Right lobe of liver (tissue), 6 donors: ENCODE data around the gene PTPRK. TPM values are rescaled to one million over a fixed set of nuclear protein-coding genes. Genes with fewer than 3 reads are reported as not detected.

ENCODE experiments used
- ATAC-seq, 4 donors: fragments of 200-7000 bp; cut with Tn5 transposase; one replicate each; pipeline ENCODE4 v1.9.1; 2020; ENCODE audit warnings: mild to moderate bottlenecking in 4 of 4, moderate library complexity in 4 of 4
- DNase-seq, 3 donors: peaks; one replicate each; pipeline ENCODE4 v3.0.0-alpha.2; 2020
- H3K27ac ChIP-seq, 3 donors: fragments of 200-600 bp; one replicate each; pipeline ENCODE4 v1.8.0; 2022
- H3K27me3 ChIP-seq, 2 donors: fragments of 200-600 bp; one replicate each; pipeline ENCODE4 v1.8.0; 2022
- H3K36me3 ChIP-seq, 4 donors: fragments of 200-600 bp; sonication (generic) in 1 of 4; one replicate each; pipeline versions ENCODE4 v1.5.1 to v1.8.0; 2017 to 2022; ENCODE audit warnings: control low read depth in 1 of 4
- H3K4me1 ChIP-seq, 4 donors: fragments of 200-600 bp; sonication (generic) in 1 of 4; one replicate each; pipeline versions ENCODE4 v1.5.1 to v1.8.0; 2017 to 2022; ENCODE audit warnings: control low read depth in 1 of 4
- H3K4me3 ChIP-seq, 3 donors: fragments of 200-600 bp; one replicate each; pipeline ENCODE4 v1.8.0; 2022
- H3K9me3 ChIP-seq, 4 donors: fragments of 200-600 bp; sonication (generic) in 1 of 4; one replicate each; pipeline versions ENCODE4 v1.5.1 to v1.8.0; 2017 to 2022; ENCODE audit warnings: control low read depth in 1 of 4
- POLR2A ChIP-seq: fragments of 450-650 bp; IDR thresholded peaks from one replicate; pipeline ENCODE4 v1.6.1; 2017; ENCODE audit warnings: antibody characterized with exemption, mild to moderate bottlenecking
- WGBS: methylation state at CpG from one replicate; pipeline ENCODE4 v1.1.6; 2018; ENCODE audit warnings: low coverage, low lambda C conversion rate; ENCODE audit not compliant: insufficient coverage; ENCODE audit errors: missing lambda C conversion rate; 5-methylcytosine and 5-hydroxymethylcytosine counted together
- intact Hi-C, 2 donors: fragments of 100-400 bp; cut with DNase I; formaldehyde crosslinking; loops; one replicate each; pipeline versions ENCODE4 v1.11.2 to v1.14.1; 2022
- total RNA-seq, 6 experiments: library from RNA; depleted of rRNA in 2 of 6; stranded (reverse); fragments of >200 nt in 2 of 6; fragmentation: NEBNext Ultra II Directional in 3 of 6; extraction: Animal tissue kit (Norgen Biotek cat#: 25700) in 3 of 6; gene quantifications; one replicate each; pipeline versions ENCODE4 v1.1.0 to v1.2.4, GENCODE V29; 2016 to 2023
- TF ChIP-seq, protein P1 (sequence below), 4 donors: fragments of 200-600 bp in 3 of 4; fragments of 450-650 bp in 1 of 4; IDR thresholded peaks; one replicate each; pipeline versions ENCODE4 v1.5.1 to v1.8.0; 2016 to 2022; ENCODE audit warnings: antibody characterized with exemption in 4 of 4, mild to moderate bottlenecking in 2 of 4
- donor health status: DM: no; HTN: yes; CAD: no.
- donor health status: DM: no; HTN: no; CAD: no.
- donor health status: DM: no; HTN: no; CAD: no.
- donor health status: DM: no; HTN: yes; CAD: no.
- donor health status: DM: no; HTN: yes; CAD: no.

The PTPRK gene
- total RNA-seq, 6 experiments from 2014 or later, result 27.7 to 54.5 (median 35.7) TPM

DNA sequence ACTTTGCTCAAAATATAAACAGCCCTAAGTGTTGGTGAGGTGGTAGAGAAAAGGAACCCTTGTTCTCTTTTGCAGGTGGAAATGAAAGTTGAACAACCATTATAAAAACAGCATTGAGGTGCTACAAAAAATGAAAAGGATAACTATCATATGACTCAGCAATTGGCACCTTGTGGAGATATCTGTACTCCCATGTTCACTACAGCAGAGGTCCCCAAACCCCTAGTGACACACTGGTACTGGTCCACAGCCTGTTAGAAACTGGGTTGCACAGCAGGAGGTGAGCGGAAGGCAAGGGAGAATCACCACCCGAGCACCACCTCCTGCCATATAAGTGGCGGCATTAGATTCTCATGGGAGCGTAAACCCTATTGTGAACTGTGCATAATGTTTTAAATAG is 352.2 kb downstream of the PTPRK start:
- no CpG with 5 or more reads among the region's 4 CpGs for WGBS
- DNase-seq (no peak), ATAC-seq (no peak)
- Histone ChIP-seq H3K27me3 (no peaks in the 10 kb centered on the region), H3K27ac (no peak overlapping the region), H3K4me3 (no peak overlapping the region), H3K9me3 (no peaks in the 10 kb centered on the region), H3K4me1 (no peaks in the 10 kb centered on the region), H3K36me3 (no peaks in the 10 kb centered on the region)
- no peak for TF ChIP-seq POLR2A
- TF ChIP-seq, protein P1, sequence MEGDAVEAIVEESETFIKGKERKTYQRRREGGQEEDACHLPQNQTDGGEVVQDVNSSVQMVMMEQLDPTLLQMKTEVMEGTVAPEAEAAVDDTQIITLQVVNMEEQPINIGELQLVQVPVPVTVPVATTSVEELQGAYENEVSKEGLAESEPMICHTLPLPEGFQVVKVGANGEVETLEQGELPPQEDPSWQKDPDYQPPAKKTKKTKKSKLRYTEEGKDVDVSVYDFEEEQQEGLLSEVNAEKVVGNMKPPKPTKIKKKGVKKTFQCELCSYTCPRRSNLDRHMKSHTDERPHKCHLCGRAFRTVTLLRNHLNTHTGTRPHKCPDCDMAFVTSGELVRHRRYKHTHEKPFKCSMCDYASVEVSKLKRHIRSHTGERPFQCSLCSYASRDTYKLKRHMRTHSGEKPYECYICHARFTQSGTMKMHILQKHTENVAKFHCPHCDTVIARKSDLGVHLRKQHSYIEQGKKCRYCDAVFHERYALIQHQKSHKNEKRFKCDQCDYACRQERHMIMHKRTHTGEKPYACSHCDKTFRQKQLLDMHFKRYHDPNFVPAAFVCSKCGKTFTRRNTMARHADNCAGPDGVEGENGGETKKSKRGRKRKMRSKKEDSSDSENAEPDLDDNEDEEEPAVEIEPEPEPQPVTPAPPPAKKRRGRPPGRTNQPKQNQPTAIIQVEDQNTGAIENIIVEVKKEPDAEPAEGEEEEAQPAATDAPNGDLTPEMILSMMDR (IDR thresholded peaks at IDR 0.05), result no peak
- intact Hi-C loops, result no loop called here

- Histone ChIP-seq H3K36me3 (no peaks in the 10 kb centered on the region), H3K9me3 (no peaks in the 10 kb centered on the region), H3K27ac (no peak overlapping the region), H3K4me1 (no peaks in the 10 kb centered on the region), H3K27me3 (no peaks in the 10 kb centered on the region), H3K4me3 (no peak overlapping the region)
- no peak for DNase-seq
- no peak for ATAC-seq
- intact Hi-C loops, result no loop called here
- TF ChIP-seq POLR2A, result no peak
- TF ChIP-seq, protein P1 (IDR thresholded peaks at IDR 0.05), result no peak
Measured at GRCh38 chr6:128167552-128167951, 352.8 kb downstream of the PTPRK start.

DNA sequence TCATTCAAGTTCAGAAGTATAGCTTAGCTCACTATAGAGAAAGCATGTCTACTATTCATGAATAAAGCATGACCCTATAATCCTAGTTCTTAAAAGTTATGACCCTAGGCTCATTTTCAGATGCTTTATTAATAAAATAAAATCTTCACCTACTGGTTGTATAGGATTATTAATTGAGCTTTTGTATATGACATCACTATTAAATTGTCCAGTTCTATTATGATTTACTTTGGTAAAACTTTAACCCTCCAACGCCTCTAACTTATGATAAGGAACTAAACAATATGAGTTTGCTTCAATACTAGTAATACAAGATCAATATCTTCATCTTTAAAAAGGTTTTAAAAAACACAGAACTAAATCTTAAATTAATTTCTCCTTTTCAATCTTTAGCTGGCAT is 356.1 kb downstream of the PTPRK start:
- ATAC-seq, result no peak
- no peaks in the 10 kb centered on the region for H3K4me1 ChIP-seq
- DNase-seq, result no peak
- no peaks in the 10 kb centered on the region for H3K36me3 ChIP-seq
- intact Hi-C loops, result no loop called here
- no peaks in the 10 kb centered on the region for H3K9me3 ChIP-seq
- no peak overlapping the region for H3K4me3 ChIP-seq
- no peak for TF ChIP-seq POLR2A
- TF ChIP-seq, protein P1 (IDR thresholded peaks at IDR 0.05), result no peak
- no peaks in the 10 kb centered on the region for H3K27me3 ChIP-seq
- 88% methylated on average over 1 of the region's 1 CpG for WGBS
- no peak overlapping the region for H3K27ac ChIP-seq

GRCh38 chr6:128162423-128162822 is 358.0 kb downstream of the PTPRK start:
- intact Hi-C loops, result no loop called here
- no peak overlapping the region for H3K27ac ChIP-seq
- no peaks in the 10 kb centered on the region for H3K9me3 ChIP-seq
- no peak overlapping the region for H3K4me3 ChIP-seq
- TF ChIP-seq POLR2A, result no peak
- TF ChIP-seq, protein P1 (IDR thresholded peaks at IDR 0.05), result no peak
- 76% methylated on average over 2 of the region's 2 CpGs for WGBS
- no peaks in the 10 kb centered on the region for H3K27me3 ChIP-seq
- H3K4me1 ChIP-seq, result no peaks in the 10 kb centered on the region
- ATAC-seq (no peak), DNase-seq (no peak)
- no peaks in the 10 kb centered on the region for H3K36me3 ChIP-seq

DNA sequence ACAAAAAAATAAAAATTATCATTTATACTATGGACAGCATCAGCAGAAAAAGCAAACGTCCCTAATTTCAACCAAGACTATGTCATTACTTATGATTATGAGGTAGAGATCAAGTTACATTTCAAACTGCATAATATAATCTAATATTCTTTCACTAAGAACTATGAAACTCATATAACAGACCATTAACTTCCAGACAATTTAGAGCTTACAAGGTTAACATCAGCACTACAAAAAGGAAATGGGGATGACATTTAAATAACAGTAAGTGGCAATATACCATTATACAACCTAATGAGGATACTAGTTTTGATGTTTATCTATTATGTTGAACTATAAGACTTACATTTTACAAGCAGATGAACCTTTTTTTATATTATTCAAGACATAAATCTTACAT is 358.6 kb downstream of the PTPRK start:
- ATAC-seq, result no peak
- WGBS, result 50% methylated on average over 1 of the region's 1 CpG
- Histone ChIP-seq H3K4me3 (no peak overlapping the region), H3K36me3 (no peaks in the 10 kb centered on the region), H3K4me1 (no peaks in the 10 kb centered on the region), H3K27me3 (no peaks in the 10 kb centered on the region), H3K27ac (no peak overlapping the region), H3K9me3 (no peaks in the 10 kb centered on the region)
- DNase-seq, result no peak
- intact Hi-C loops, result no loop called here
- TF ChIP-seq, protein P1 (IDR thresholded peaks at IDR 0.05), result no peak
- TF ChIP-seq POLR2A, result no peak
